ENCODE measurements around the gene VANGL2.

Gene VANGL2

DNA sequence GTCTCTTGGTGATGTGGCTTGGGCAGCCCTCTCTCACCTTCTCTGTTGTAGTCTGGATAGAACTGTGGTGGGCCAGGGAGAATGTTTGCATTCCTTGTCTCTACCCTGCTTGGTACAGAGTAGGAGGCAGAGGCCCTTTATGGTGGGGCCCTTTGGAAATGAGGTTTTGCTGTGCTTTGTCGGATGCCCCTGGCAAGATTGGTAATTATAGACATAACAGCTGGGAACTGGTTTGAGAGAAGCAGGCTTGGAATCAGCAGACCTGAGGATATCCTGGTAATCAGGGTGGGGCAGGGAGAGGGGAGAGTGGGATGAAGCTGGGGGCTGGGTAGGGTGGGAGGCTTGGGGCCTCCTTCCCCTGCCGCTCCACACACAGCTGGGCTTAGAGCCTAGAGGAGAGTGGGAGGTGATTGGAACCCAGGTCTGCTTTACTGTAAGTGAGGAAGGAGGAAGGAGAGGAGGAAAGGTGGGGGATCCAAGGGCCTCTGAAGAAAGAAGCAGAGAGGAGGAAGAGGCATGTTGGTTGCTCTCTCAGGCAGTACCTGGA lies 5.0 kb downstream of the VANGL2 start:
- no peak for DNase-seq

DNA sequence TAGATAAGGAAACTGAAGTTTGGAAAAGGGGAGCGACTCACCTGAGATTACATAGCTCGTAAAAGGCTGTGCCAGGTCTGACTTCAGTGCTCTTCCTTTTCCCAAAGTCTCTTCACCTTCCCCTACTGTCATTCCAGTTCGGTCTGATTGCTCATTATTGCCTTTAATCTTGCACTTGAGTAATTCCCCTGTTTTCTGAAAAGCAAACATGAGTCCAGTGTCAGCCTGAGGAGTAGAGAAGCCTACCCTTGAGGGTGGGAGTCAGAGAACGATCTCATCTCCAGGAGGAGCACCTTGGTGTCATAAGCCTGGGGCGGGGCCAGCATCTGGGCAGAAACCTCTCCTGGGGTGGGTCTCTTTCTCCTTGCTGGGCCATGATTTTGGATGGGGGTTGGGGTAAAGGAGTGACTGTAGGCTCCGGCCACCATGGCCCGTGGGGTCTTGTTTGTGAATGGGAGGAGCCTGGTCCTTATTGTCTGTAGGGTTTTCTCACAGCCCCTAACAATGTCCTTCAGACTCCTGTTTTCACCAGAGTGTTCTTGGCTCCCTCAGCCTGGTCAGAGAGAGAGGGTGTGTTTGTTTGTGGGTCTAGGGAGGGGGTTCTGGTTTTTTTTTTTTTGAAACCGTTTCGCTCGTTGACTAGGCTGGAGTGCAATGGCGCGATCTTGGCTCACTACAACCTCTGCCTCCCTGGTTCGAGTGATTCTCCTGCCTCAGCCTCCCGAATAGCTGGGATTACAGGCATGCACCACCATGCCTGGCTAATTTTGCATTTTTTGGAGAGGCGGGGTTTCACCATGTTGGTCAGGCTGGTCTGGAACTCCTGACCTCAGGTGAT lies 6.0 kb downstream of the VANGL2 start:
- DNase-seq, result no peak

DNA sequence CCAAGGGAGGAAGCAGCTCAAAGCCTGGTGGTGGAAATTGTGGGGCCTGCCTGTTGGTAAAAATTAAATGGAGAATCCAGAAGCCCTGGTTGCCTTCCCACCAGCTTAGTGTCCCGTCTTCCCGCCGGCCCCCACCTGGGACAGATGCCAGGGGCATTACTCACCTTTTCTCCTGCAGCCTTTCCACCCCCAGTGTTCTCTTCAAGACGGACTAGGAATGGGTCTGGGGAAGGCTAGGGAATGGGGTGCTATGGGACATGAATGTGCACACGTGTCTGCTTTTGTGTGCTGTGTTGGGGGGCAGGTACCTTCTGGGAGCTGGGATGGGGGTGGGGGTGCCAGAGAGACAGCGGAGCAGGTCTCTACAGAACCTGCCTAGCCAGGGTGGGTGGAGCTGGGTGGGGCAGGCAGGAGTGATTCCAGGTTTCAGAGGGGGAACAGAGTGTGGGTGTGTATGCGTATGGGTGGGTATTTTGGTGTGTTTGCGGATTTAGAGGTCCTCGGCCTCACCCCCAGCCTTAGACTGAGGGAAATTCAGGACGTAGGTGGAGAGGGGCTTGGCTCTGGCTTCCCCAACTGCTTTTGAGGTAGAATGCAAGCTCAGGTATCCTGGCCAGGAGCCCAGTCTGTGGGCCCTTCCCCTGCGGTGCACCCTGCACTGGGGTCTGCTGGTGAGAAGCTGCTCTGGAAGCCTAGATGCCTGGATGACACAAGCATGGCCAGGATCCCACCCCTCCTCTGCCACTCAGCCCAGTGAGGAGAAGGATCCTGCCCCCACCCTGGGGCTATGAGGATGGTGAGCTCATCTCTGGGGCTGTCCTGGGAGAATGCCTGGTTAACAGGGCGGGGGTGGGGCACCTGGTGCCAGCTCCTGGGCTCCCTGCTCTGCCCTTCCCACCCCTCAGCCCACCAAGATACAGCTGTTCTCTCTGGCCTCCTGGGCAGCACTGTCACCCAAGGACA lies 7.8 kb downstream of the VANGL2 start:
- DNase-seq, result no peak

DNA sequence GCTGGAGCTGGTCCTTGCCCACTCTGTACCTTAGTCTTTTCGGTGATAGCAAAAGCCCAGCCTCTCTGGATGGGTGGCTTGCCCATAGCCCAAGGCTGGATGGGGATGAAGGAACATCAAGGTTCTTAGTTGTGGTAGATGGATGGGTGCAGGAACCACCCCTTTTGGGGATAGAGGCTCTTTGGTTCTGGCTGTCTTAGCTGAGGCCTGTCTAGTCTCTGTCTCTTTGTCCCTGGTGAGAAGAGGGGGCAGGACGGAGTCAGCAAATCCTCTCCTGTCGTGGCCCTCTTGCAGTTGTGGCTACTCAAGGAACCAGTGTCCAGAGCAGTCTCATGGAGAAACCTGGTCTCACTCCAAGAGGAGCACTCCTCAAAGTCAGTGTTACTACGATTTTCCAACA lies 8.5 kb downstream of the VANGL2 start:
- DNase-seq, result no peak

DNA sequence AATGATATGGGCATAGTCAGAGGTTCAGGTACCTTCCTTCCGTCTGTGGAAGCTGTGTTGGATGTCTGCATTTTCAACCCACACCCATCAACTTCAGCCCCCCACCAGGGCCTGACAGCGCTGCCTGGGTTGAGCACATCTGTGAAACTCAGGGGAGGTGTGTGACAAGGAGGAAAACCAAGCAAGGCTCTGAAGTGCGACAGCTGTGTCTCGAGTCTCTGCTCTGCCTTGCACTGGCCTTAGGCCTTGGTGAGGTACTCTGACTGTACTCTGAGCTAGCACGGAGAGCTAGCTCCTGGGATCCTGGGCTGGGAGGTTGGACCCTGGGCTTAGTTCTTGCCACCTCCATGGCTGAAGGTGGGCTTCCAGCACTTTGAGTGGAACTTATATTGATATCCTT lies 9.1 kb downstream of the VANGL2 start:
- no peak for DNase-seq

DNA sequence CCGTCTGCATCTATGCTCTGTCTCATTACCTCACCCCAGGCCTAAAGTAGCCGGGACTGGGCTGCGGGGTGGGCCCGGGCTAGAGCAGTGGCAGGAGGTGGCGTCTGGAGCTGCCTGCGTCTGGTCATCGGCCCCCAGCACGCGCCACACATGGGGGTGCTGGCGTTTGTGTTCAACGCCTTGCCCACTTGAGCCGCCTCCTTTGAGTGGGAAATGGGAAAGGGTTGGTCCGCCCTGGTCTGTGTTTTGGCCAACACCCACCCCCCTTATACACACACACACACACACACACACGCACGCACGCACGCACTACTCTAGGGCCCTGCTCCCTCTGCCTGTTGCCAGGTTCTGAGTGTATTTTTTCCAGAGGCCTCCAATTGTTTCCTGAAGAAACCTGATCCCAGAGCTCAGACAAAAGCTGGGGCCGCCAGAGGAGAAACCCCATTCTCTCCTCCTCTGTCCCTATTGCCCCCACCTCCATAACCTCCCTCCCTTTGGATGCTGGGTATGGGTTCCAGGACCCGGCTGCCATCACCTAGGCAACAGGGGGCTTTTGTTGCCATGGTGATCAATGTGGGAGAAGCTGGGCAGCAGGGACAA lies 10.1 kb downstream of the VANGL2 start:
- peak in 26 of 51 donors; percentile 17 to 72 (median 52) for DNase-seq

DNA sequence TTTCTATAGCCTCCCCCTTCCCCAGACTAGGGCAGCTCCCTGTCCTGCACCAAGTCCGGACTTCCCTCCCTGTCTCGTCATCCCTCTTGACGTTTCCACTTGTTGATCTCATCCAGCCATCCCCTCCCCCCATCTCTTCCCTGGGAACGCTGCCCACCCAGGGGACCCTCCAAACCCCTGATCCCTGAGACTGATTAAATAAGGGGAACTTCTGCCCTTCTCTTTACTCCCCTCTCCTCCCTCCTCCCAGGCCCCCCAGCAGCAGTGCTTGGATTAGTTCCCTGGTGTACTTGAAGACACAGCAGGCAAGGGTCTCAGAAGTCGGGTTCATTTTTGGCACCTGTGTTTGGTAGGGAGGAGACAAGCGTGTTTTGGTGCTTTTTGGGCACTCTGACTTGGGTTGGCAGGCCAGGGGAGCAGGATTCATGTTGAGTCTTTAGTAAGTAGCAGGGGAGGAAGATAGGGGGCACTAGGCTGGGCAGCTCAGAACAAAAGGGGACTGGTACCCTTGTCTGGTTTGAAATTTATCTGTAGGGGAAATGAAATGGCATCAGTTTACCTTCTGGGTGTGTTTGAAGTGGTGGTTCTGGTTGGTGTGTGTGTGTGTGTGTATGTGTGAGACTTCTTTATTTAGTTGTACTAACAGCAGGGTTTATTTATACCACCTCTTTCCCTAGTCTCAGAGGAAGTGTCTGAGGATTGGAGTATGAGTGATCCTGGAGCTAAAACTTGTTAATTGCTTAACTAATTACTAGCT lies 11.1 kb downstream of the VANGL2 start:
- peak in 11 of 51 donors; percentile 17 to 50 (median 30) for DNase-seq

DNA sequence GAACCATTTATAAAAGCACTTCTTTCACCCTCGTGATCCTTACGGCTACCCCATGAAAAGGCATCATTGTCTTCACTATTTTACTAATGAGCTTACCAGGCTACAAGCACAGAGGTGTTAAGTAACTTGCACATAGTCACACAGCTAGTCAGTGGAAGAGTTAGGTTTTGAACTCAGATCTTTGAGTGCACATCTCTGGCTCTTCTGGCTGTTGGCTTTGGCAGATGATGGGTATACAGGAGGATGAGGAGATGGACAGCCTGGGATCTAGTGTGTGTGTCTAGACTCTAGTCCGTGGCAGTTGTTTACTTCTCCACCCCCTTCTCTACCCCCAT lies 11.6 kb downstream of the VANGL2 start:
- no peak for DNase-seq

DNA sequence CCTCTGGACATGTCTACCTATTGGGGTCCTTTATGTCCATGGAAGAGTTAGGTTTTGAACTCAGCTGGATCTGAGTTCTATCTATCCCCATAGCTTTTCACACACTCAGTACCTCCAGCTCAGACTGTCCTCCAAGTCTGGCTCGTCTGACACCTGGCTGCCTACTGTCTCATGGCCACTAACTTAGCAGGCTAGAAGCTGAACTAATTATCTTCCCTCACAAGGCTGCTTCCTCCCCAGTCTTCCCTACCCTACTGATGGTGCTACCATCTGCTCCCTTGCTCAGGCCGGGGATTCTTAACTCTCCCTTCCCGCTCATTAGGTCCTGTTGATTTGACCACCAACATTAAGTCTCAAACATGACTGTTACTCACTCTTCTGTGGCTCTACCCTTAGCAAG lies 13.4 kb downstream of the VANGL2 start:
- DNase-seq, result no peak

DNA sequence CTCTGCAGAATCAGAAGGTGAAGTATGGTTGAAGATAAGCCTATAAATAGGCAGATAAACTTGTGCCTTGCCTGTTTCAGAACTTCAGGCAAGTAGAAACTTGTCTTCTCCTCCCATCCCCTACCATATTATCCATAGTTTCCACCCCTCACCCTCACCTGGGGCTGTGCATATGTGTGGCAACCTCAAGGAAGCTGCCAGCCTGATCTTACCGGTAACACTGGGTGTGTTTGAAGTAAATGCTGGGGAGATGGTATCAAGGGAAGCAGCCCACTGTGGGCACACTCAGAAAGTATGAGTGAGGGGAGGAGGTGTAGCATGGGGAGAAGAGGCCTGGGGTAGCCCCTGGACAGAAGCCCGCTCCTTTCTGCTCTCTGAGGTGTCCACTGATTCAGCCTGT lies 14.5 kb downstream of the VANGL2 start:
- DNase-seq, result no peak

DNA sequence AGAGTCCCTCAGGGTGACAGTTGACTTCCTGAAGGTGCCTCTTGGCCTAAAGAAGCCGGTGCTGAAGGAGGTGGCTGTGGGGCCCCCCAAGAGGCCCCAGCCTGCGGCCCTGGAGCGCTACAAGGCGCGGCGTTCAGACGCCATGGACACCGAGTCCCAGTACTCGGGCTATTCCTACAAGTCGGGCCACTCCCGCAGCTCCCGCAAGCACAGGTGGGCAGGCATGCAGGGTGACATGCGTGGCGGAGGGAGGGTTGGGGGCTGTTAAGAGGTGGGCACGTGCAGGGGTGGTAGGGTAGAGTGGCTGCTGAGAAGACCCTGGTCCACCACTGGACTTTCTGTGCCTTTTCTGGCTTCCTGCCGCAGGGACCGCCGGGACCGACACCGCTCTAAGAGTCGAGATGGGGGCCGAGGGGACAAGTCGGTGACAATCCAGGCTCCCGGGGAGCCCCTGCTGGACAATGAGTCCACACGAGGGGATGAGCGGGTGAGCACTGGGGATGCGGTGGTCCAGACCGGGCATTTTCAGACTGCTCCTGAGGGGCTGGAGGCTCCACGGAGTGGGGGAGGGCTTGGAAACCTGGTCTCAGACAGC lies 15.4 kb downstream of the VANGL2 start:
- DNase-seq, result no peak

DNA sequence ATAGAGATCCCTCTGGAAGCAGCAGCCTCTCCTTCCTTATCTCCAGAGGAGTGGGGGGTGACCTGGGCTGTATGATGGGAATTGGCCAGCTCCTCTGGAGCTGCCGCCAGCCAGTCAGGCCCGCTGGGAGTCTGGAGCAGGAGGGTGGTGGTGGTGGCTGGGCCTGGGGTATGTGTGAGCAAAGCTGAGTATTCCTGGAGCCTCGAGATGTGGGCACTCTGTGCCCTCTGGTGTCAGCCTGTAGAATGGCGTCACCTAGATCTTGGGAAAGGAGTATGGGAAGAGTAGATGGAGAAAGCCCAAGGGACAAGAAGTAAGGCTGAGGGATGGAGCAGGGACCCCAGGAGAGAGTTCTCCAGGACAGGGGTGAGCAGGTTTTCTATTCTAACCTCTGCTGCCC lies 16.0 kb downstream of the VANGL2 start:
- peak in 2 of 51 donors; percentile 7 to 11 for DNase-seq

DNA sequence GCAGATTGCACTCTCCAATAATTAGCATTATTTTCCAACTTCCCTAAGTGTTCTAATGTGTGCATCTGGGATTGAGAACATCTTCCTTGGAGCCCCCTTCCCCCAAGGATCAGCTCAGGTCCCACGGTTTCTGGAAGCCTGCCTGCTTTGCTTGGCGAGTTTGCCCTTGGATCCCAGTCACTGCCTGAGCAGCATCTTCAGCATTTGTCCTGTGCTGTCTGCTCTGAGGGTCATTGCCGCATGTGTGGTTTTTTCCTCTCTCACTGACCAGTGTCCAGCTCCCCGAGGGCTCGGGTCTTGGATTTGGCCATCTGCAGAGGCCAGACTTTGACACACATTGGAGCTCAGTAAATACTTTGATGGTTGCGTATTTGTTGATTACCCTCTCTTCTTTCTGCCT lies 18.1 kb downstream of the VANGL2 start:
- DNase-seq, result no peak

DNA sequence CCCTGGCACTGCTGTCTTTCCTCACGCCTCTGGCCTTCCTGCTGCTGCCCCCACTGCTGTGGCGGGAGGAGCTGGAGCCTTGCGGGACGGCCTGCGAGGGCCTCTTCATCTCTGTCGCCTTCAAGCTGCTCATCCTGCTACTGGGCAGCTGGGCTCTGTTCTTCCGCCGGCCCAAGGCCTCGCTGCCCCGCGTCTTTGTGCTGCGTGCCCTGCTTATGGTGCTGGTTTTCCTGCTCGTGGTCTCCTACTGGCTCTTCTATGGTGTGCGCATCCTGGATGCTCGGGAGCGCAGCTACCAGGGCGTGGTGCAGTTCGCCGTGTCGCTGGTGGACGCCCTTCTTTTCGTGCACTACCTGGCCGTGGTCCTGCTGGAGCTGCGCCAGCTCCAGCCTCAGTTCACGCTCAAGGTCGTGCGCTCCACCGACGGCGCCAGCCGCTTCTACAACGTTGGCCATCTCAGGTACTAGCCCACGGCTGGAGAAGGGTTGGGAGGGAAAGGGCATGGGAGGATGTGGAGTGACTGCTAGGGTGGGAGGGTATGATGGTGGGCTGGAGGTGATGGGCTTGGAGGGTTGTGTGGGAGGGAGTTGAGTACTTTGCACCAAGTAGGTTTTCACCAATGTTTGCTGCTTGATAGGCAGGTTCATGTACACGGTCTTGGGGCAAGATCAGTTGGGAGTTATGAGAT lies 18.9 kb downstream of the VANGL2 start:
- DNase-seq, result no peak

DNA sequence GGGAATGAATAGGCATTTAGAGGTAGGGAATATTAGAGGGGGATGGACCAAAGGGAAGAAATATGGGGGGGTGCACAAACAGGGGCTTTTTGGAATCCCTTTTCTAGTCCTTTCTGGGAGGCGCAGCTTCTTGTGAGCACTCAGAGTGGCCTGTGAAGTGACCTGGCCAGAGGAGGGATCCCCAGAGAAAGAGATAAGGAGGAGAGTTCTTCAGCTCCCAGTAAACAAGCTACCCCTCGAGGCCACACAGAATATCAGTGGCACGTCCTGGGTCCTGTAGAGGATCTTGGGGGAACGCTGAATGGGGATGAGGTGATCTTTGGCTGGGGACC lies 19.4 kb downstream of the VANGL2 start:
- DNase-seq, result no peak

DNA sequence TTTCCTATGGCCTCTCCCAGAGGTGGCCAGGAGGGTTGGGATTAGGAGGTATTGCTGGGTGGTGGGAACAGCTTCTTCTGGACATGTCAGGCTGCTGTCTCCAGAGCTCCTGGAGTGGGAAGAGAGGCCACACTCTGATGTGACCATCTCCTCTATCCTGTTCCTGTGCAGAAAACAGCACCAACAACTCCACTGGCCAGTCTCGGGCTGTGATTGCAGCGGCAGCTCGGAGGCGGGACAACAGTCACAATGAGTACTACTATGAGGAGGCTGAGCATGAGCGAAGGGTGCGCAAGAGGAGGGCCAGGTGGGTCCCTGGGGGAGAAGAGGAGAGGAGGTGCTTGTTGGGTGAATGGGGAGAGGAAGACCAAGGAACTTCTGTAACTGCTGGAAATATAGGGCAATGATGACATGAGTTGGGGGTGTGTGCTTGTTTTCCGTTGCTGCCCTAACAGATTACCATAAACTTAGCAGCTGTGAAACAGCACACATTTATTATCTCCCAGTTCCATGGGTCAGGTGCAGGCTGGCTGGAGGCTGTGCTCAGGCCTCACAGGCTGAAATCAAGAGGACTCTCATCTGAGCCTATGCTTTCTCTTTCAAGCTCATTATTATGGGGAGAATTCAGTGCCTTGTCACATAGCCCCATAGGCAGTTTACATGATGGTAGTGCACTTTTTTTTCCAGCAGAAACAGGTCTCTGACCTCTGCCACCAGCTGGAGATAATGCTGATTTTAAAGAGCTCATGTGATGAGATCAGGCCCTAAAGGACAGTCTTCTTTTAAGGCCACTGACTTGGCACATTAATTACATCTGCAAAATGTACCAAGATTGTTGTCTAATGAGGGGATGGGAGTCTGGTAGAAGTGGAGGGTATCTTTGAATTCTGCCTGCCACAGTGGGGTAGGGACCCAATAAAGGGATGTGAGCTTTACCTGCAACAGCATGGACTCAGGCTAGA lies 20.8 kb downstream of the VANGL2 start:
- DNase-seq, result no peak

DNA sequence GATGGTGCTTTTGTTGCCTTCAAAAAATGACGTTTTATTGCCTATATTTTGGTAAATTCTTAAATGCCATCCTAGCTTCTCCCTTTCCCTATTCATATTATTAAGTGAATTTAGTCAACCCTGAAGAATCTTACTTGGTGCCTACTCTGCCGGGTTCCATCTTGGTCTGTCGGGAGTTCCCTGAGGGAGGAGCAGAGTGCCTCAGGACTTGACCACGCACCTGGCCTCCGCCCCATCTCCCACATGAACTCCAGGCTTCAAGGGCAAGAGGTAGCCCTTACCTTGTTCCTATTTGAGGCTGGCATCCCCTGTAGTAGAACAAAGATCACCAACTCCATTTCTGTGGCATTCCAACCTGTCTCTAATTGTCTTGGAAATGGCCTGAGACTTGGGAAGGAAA lies 21.5 kb downstream of the VANGL2 start:
- no peak for DNase-seq

DNA sequence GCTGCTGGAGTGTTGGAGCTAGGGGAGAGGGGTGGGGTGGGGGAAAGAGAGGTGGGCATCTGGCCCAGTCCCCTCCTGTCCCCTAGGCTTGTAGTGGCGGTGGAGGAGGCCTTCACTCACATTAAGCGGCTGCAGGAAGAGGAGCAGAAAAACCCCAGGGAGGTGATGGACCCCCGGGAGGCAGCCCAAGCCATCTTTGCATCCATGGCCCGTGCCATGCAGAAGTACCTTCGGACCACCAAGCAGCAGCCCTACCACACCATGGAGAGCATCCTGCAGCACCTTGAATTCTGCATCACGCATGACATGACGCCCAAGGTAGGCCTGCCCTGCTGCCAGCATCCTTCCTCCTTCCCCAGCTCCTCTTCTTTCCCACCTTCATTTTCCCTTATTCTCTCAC lies 23.6 kb downstream of the VANGL2 start:
- no peak for DNase-seq

DNA sequence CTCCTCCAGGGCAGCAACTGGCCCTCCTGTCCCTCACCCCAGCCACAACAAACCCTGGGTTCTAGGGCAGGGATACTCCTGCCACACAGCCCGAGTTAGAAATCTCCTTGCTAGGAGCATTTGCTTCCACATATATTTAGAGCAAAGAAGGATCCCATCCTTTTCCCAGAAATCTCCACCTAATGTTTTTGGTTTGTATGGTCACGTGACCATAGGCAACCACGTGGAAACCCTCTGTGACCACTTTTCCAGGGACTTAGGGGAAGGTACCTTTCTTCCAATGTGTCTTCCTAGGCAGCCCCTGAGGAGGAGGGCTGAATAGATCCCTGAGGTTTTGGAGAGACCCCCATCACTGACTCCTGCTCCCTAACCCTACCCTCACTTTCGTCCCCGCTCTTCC lies 25.5 kb downstream of the VANGL2 start:
- DNase-seq, result no peak
